GM18907 (cell line): ENCODE data around the gene MADD.

ENCODE experiments used
- ATAC-seq: cut with Tn5 transposase; IDR thresholded peaks from one replicate; pipeline ENCODE4 v1.9.1; 2021; ENCODE audit warnings: mild to moderate bottlenecking, moderate library complexity; ENCODE audit not compliant: unreplicated experiment

The MADD gene

DNA sequence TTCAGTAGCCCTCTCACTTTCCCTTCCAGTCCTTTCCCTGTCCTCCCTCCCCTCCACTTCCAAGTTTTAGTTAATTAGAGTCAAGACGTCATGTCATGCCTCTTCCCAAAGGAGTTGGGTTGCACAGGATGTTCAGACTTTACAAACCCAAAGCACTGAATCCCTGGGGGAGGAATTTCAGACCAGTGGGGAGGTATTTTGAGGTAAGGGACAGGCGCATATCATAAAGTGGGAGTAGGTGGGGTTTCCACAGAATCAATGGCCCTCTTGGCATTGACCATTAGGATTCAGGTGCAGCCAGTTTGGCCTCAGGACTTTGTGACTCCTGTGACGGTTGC lies 20.6 kb upstream of the MADD start:
- ATAC-seq: no peak

DNA sequence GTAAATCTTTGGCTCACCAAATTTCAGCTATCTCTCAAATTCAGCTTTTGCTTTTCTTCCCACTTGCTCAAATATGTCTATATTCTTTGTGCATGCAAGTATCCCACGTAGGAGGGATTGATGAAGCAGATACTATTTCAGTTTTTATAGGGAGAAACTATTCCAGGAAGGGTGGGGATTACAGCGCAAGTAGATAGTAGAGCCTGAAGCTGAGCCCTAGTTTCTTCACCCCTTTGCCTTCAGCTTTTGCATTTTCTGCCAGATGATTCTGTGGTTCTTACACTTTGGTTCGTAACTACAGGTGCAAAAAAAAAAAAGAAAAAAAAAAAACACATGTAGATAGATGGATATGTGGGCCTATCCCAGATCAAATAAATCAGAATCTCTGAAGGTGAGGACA lies 18.2 kb upstream of the MADD start:
- no peak for ATAC-seq

- no peak for ATAC-seq
Measured at GRCh38 chr11:47253660-47254059, 16.3 kb upstream of the MADD start.

DNA sequence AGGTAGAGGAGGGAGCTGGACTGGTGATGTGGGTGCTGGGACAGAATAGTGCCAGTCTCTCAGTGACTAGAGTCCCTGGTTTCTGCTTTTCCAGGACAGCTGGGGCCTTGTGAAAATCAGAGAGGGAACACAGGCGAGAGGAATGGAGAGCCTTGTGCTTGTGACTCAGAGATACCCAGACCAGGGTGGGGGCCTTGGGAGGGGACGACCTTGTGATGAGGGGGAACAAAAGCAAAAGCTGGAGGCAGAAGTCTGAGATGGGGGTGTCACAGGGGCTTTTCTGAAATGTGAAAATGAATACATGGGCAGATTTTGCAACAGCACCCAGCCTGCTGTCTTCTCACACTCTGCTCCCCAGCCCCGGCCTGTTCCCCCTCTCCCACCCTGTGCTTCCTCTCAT lies 15.5 kb upstream of the MADD start:
- no peak for ATAC-seq

- no peak for ATAC-seq
Measured at GRCh38 chr11:47256374-47256773, 13.6 kb upstream of the MADD start.

DNA sequence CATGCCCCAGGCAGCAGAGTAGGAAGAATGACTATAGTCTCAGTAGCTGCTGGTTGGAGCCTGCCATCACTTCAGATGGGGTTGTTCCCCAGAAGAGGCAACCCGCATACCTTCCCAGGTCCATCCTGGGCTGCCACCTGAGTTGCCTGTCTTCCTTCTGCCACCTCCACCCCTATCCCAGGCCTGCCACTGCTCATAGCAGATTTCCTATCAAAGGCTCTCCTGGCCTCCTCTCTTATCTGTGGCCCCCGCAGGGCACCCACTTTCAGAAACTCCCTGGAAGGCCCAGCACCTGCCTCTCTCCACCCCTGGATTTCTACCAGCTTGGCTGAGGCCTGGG lies 12.8 kb upstream of the MADD start:
- ATAC-seq: no peak

DNA sequence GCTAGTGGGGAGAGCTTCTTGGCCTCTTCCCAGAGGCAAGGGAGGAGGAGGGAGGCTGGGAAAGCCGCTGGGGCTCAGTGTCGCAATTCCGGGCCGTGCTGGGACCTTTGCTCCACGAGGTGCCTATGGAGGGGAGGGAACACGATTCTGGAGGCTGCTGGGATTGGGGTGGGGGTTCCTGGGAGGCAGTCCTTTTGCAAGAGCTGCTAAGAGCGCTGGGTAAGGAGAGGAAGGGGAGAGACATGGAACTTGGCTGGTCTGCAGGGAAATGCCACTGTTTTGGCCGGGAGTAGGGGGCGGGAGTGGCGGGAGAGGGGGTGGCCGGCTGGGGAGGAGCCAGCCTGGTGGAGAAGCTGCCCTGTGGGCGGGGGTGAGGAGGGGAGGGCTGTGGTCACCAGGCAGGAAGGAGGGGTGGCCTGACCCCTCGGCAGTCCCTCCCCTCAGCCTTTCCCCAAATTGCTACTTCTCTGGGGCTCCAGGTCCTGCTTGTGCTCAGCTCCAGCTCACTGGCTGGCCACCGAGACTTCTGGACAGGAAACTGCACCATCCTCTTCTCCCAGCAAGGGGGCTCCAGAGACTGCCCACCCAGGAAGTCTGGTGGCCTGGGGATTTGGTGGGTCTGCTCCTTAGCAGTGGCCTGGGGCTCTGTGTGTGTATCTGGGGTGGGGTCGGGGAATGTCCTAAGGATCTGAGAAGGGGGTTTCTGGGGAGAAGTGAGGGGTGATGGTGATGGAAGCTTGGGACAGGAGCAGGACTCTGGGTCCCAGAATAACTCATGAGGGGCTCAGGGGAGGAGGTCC lies 12.2 kb upstream of the MADD start, which contains the start of gene NR1H3:
Gene NR1H3 (plus strand): TSS at position 480 of the 800 bp plus-strand sequence. CDS start 1,221 bp downstream, outside the sequence.
- ATAC-seq: no peak

- ATAC-seq: no peak
Measured at GRCh38 chr11:47258317-47258902, 11.5 kb upstream of the MADD start.

GRCh38 chr11:47259232-47259977 lies 10.5 kb upstream of the MADD start:
- no peak for ATAC-seq

- ATAC-seq: no peak
Measured at GRCh38 chr11:47260366-47260765, 9.6 kb upstream of the MADD start.

GRCh38 chr11:47261291-47261800 lies 8.6 kb upstream of the MADD start:
- no peak for ATAC-seq

GRCh38 chr11:47264119-47264518 lies 5.8 kb upstream of the MADD start:
- ATAC-seq: no peak

DNA sequence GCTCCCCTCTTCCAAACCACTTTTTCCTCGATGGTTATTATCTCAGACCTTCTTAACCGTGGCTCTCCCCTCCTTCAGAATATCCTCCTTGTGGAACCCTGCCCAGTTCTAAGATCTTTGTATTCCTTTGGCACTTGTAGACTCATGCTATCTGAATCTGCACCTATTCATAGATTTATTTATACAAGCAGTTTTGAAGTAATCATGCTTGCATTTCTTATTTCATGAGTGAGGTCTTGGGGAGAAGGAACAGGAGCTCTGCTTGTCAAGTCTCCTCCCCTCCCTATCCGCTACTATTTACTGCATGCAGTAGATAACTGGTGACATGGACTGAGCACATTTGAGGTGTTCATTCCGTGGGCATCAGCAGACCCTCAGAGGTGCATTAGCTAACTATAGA lies 5.4 kb upstream of the MADD start:
- ATAC-seq: no peak

GRCh38 chr11:47267876-47268275 lies 2.1 kb upstream of the MADD start:
- no peak for ATAC-seq

GRCh38 chr11:47268448-47269001 lies 1.4 kb upstream of the MADD start:
- ATAC-seq: no peak

- peak; percentile 61 for ATAC-seq
Measured at GRCh38 chr11:47269002-47269828, 718 bp upstream of the MADD start.

GRCh38 chr11:47270331-47271271 lies 668 bp downstream of the MADD start:
- ATAC-seq: no peak

DNA sequence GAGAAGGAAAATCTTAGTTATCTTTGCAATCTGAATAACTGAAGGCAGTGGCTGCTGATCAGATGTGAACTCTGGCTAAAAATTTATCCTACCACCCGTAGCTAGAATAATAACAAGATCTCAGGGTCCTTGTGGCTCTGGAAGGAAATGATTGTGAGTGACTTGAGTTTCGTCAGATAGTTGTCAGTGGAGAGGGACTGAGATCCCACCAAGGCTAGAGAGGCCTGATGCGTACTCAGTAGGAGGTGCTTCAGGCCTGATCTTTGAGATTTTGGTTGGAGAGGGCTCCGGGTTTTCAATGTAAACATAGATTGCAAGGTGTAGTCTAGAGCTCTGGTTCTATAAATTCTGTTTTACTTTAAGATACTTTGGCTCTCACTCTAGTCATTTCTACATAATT lies 1.4 kb downstream of the MADD start:
- ATAC-seq: no peak

DNA sequence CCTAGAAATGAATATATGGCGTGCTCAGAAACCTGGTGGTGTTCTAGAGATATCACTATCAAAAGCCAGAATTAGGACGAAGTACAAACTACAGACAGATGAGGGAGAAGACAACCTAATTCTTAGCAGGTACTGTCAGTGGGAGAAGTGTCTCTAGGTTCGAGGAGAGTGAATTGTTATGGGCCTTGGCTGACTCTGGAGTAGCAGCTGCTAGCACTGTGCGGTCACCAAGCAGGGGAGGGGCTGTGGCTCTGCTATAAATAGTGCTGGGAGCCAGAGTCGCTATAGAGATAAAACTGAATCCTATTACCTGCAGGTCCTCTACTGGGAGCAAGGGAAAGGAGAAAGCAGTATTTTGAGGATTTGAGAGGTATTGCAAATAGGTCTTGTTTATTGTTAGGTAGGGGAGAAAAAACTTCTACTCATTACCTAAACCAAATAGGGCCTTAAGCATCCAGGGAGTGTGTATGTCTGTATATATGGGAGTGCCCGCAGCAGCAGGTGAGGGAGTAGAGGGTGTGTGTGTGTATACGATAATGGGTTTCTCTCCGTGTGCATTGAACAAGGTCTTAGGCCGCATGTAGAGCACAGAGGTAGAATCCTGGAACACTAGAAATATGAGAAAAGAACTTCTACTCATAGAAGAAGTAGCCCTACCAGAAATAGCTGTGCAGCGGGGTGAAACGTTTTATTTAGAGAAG lies 2.2 kb downstream of the MADD start:
- no peak for ATAC-seq
